ENCODE data around the gene DKKL1. TPM values are rescaled to one million over a fixed set of nuclear protein-coding genes. Genes with fewer than 3 reads are reported as not detected.

The DKKL1 gene
- total RNA-seq, 1 experiment from 2014 or later, result 2.4 TPM

GRCh38 chr19:49413348-49413747 lies 49.7 kb downstream of the DKKL1 start:
- CTCF ChIA-PET, result interaction anchor here (0.8 to 1.9 kb wide), 7 partner anchors 9 to 29 kb away, joined by 3 to 8 read pairs (median 4); partner anchors contain the start of gene GFY

GRCh38 chr19:49414256-49414655 lies 50.6 kb downstream of the DKKL1 start:
- peaks cover 51% of the 10 kb centered on the region for H3K4me1 Mint-ChIP-seq
- TF ChIP-seq CBFB (CRISPR knock-in tag; IDR thresholded peaks at IDR 0.05; ENCODE audit: low read depth) (no peak), SOX15 (CRISPR knock-in tag; IDR thresholded peaks at IDR 0.05) (no peak), ZBTB43 (CRISPR knock-in tag; IDR thresholded peaks at IDR 0.05) (no peak), ARID4B (CRISPR knock-in tag; IDR thresholded peaks at IDR 0.05; ENCODE audit: borderline replicate concordance) (no peak), ZNF671 (CRISPR knock-in tag; IDR thresholded peaks at IDR 0.05) (no peak), TP53 (CRISPR knock-in tag; IDR thresholded peaks at IDR 0.05) (no peak), IRF2 (CRISPR knock-in tag; IDR thresholded peaks at IDR 0.05; ENCODE audit: borderline replicate concordance, low read depth) (no peak), PREB (CRISPR knock-in tag; IDR thresholded peaks at IDR 0.05; ENCODE audit: borderline replicate concordance) (no peak), OVOL2 (CRISPR knock-in tag; IDR thresholded peaks at IDR 0.05; ENCODE audit: borderline replicate concordance) (no peak), ZNF121 (CRISPR knock-in tag; IDR thresholded peaks at IDR 0.05) (no peak), ZMAT4 (CRISPR knock-in tag; IDR thresholded peaks at IDR 0.05) (no peak), ZNF232 (CRISPR knock-in tag; IDR thresholded peaks at IDR 0.05) (no peak), MYBL2 (CRISPR knock-in tag; IDR thresholded peaks at IDR 0.05) (no peak)
- no peak for DNase-seq (ENCODE audit: low spot score)
- H3K27me3 Mint-ChIP-seq (ENCODE audit: low read depth), result peaks cover 20% of the 10 kb centered on the region
- POLR2A ChIA-PET, result interaction anchor here (1.0 kb wide), 1 partner anchor 11 kb away, joined by 5 read pairs; no protein-coding TSS in a partner anchor
- H3K27ac Mint-ChIP-seq, result no peak overlapping the region
- no peaks in the 10 kb centered on the region for H3K36me3 Mint-ChIP-seq
- CTCF ChIA-PET, result interaction anchor here (0.8 to 1.9 kb wide), 5 partner anchors 8 to 28 kb away, joined by 3 to 8 read pairs (median 4); partner anchors contain the start of gene GFY
- no peak overlapping the region for H3K4me3 Mint-ChIP-seq
- ATAC-seq, result no peak
- H3K9me3 Mint-ChIP-seq, result no peaks in the 10 kb centered on the region

More at GRCh38 chr19:49413348-49413747, 49.7 kb downstream of the DKKL1 start:
- DNase-seq (ENCODE audit: low spot score) (no peak), ATAC-seq (no peak)
- no peak overlapping the region for H3K4me3 Mint-ChIP-seq
- no peak for TF ChIP-seq ZNF121 (CRISPR knock-in tag; IDR thresholded peaks at IDR 0.05)
- no peak for TF ChIP-seq SP1 (CRISPR knock-in tag; conservative IDR thresholded peaks at IDR 0.05)
- TF ChIP-seq RORB (CRISPR knock-in tag; IDR thresholded peaks at IDR 0.05), result no peak
- TF ChIP-seq ZNF532 (CRISPR knock-in tag; IDR thresholded peaks at IDR 0.05; ENCODE audit: borderline replicate concordance), result no peak
- TF ChIP-seq HMGA2 (CRISPR knock-in tag; IDR thresholded peaks at IDR 0.05), result no peak
- TF ChIP-seq PRRX2 (CRISPR knock-in tag; IDR thresholded peaks at IDR 0.05), result no peak
- no peak for TF ChIP-seq CREM (CRISPR knock-in tag; IDR thresholded peaks at IDR 0.05)
- TF ChIP-seq FOXJ3 (CRISPR knock-in tag; IDR thresholded peaks at IDR 0.05; ENCODE audit: borderline replicate concordance), result no peak
- H3K4me1 Mint-ChIP-seq, result peaks cover 44% of the 10 kb centered on the region
- POLR2A ChIA-PET, result interaction anchor here (0.6 to 1.0 kb wide), 2 partner anchors 10 to 35 kb away, joined by 4 to 5 read pairs; no protein-coding TSS in a partner anchor
- no peaks in the 10 kb centered on the region for H3K9me3 Mint-ChIP-seq
- H3K27ac Mint-ChIP-seq, result no peak overlapping the region
- no peaks in the 10 kb centered on the region for H3K36me3 Mint-ChIP-seq
- peaks cover 11% of the 10 kb centered on the region; the same call in 1 of the 2 replicates for H3K27me3 Mint-ChIP-seq (ENCODE audit: low read depth)
